ENCODE data around the gene HOXA4. TPM values are rescaled to one million over a fixed set of nuclear protein-coding genes. Genes with fewer than 3 reads are reported as not detected.

HOXA4 gene
- total and polyA plus RNA-seq, 2 experiments from 2014 or later, result not detected

- H3K4me1 ChIP-seq (ENCODE audit: insufficient read depth), result peaks cover 66% of the 10 kb centered on the region
- peak within 1 kb of the TSS; percentile 69 for H3K4me3 Mint-ChIP-seq
- no peaks in the 10 kb centered on the region for H3K9me2 ChIP-seq (ENCODE audit: insufficient read depth)
- H3K27ac ChIP-seq (ENCODE audit: low read depth), result no peak within 1 kb of the TSS
- peaks cover 100% of the 10 kb centered on the region for H3K27me3 ChIP-seq (ENCODE audit: insufficient read depth)
- H3K27ac Mint-ChIP-seq, result no peak within 1 kb of the TSS
- H3K4me1 Mint-ChIP-seq, result peaks cover 63% of the 10 kb centered on the region
- H3K9me3 Mint-ChIP-seq, result peaks cover 8% of the 10 kb centered on the region; the same call in 2 of the 3 replicates
- TF ChIP-seq CTCF (conservative IDR thresholded peaks at IDR 0.05; ENCODE audit: low read depth in 2 of 2) (0 out of 4 replicates have a peak, but pooled peaks of 1 of the 2 experiments have one; percentile 5), REST (IDR thresholded peaks at IDR 0.05; ENCODE audit: unreplicated experiment) (no peak), EZH2phosphoT487 (IDR thresholded peaks at IDR 0.05; ENCODE audit: unreplicated experiment) (peak; percentile 88), ZNF462 (CRISPR knock-in tag; IDR thresholded peaks at IDR 0.05) (no peak), POLR2AphosphoS5 (IDR thresholded peaks at IDR 0.05; ENCODE audit: low read depth) (no peak), STAT1 (IDR thresholded peaks at IDR 0.05; ENCODE audit: unreplicated experiment) (no peak), ZNF114 (CRISPR knock-in tag; IDR thresholded peaks at IDR 0.05) (no peak), ETS1 (IDR thresholded peaks at IDR 0.05) (no peak), JUNB (IDR thresholded peaks at IDR 0.05; ENCODE audit: unreplicated experiment) (no peak), CREB1 (CRISPR knock-in tag; IDR thresholded peaks at IDR 0.05; ENCODE audit: low read depth) (peak; percentile 32; the same call in 1 of the 2 replicates), EZH2 (IDR thresholded peaks at IDR 0.05; ENCODE audit: low read depth, unreplicated experiment) (peak; percentile 72)
- ATAC-seq (peak; percentile 45), DNase-seq (ENCODE audit: low spot score) (peak; percentile 88)
- no peaks in the 10 kb centered on the region for H3K36me3 Mint-ChIP-seq (ENCODE audit: low read depth)
- H2AFZ ChIP-seq, result peak within 1 kb of the TSS; percentile 60; the same call in 1 of the 2 replicates
- H3K27me3 Mint-ChIP-seq (ENCODE audit: insufficient read depth, low read depth, poor library complexity), result peaks cover 100% of the 10 kb centered on the region
- H3F3A ChIP-seq (replicated peaks; ENCODE audit: low read depth), result peaks cover 46% of the 10 kb centered on the region
- H4K20me1 ChIP-seq (replicated peaks; ENCODE audit: insufficient read depth), result peaks cover 53% of the 10 kb centered on the region
- H3K4me3 ChIP-seq, result peak within 1 kb of the TSS; percentile 60
- H3K36me3 ChIP-seq (ENCODE audit: insufficient read depth), result no peaks in the 10 kb centered on the region
- peak within 1 kb of the TSS; percentile 84 for H3K4me2 ChIP-seq
- H3K79me2 ChIP-seq (replicated peaks; ENCODE audit: insufficient read depth), result no peaks in the 10 kb centered on the region
These were observed 34.4 kb downstream of the HOXA4 start, which contains the start of gene HOXA1 for GRCh38 chr7:27095897-27096767. HOXA1 (minus strand) TSS chr7:27096000; CDS start chr7:27095912, 88 bp downstream.

Data from GM23338 (cell line).